ENCODE results near the gene CLCN3. TPM values are rescaled to one million over a fixed set of nuclear protein-coding genes. Genes with fewer than 3 reads are reported as not detected.

The CLCN3 gene
- total and polyA plus RNA-seq, 2 of the 13 experiments (the other 11 are each of a cell fraction or from before 2014, with no cell fraction given): 13.6 to 23.7 TPM

- TF ChIP-seq ZNF720 (CRISPR knock-in tag; IDR thresholded peaks at IDR 0.05) (no peak), U2AF1 (optimal IDR thresholded peaks at IDR 0.05; ENCODE audit: low read depth, low read length) (peak; percentile 11), HOMEZ (CRISPR knock-in tag; IDR thresholded peaks at IDR 0.05; ENCODE audit: low read depth) (no peak), PCBP1 (IDR thresholded peaks at IDR 0.05; ENCODE audit: borderline replicate concordance, low read depth, low read length) (no peak), SKI (IDR thresholded peaks at IDR 0.05; ENCODE audit: partially characterized antibody) (no peak), MAFK (conservative IDR thresholded peaks at IDR 0.05 in 1 of 2, IDR thresholded peaks at IDR 0.05 in 1 of 2; ENCODE audit: low read length in 2 of 2) (peak; percentile 86 to 87), ZNF296 (CRISPR knock-in tag; conservative IDR thresholded peaks at IDR 0.05) (no peak), ZC3H4 (CRISPR knock-in tag; IDR thresholded peaks at IDR 0.05; ENCODE audit: borderline replicate concordance) (0 out of 2 replicates have a peak, but pooled peaks have one; percentile 47), ZMYM3 (CRISPR knock-in tag; IDR thresholded peaks at IDR 0.05) (no peak), TMF1 (CRISPR knock-in tag; IDR thresholded peaks at IDR 0.05; ENCODE audit: low read depth) (0 out of 2 replicates have a peak, but pooled peaks have one; percentile 6), EP300 (IDR thresholded peaks at IDR 0.05; ENCODE audit: low read depth in 2 of 2, low read length in 2 of 2) (no peak), EP300 (CRISPR knock-in tag; IDR thresholded peaks at IDR 0.05; ENCODE audit: borderline replicate concordance) (no peak), CHD2 (IDR thresholded peaks at IDR 0.05; ENCODE audit: low read depth, low read length) (no peak), MAFF (IDR thresholded peaks at IDR 0.05; ENCODE audit: low read depth, low read length) (peak; percentile 81)
- ATAC-seq: peak; percentile 19
- WGBS (ENCODE audit: low lambda C conversion rate): under 1% methylated on average over 14 of the region's 14 CpGs
Observed at GRCh38 chr4:169620880-169621248, 486 bp downstream of the CLCN3 start.

More at GRCh38 chr4:169620880-169621248, 486 bp downstream of the CLCN3 start:
- Histone ChIP-seq H3K36me3 (replicated peaks in 1 of 2; ENCODE audit: control insufficient read depth in 1 of 2, insufficient read depth in 2 of 2, low read length in 2 of 2) (no peaks in the 10 kb centered on the region), H3K27me3 (ENCODE audit: control insufficient read depth in 1 of 2, insufficient read depth in 2 of 2, low read length in 2 of 2) (no peaks in the 10 kb centered on the region), H3K79me2 (ENCODE audit: insufficient read depth, low read length) (peaks cover 46% of the 10 kb centered on the region), H3K9ac (ENCODE audit: insufficient read depth, low read depth, low read length) (peak overlapping the region; percentile 96), H3K4me3 (replicated peaks in 1 of 3; ENCODE audit: insufficient read depth in 1 of 3, low read depth in 2 of 3, low read length in 3 of 3) (peak overlapping the region; percentile 79 to 84 (median 80)), H3K9me3 (ENCODE audit: low read length) (no peaks in the 10 kb centered on the region), H3K4me2 (ENCODE audit: low read depth, low read length) (peak overlapping the region; percentile 85), H4K20me1 (ENCODE audit: insufficient read depth, low read length) (no peaks in the 10 kb centered on the region; the same call in 1 of the 2 replicates), H3K27ac (ENCODE audit: extremely low read length, insufficient read depth, low read length) (peak overlapping the region; percentile 86), H2AFZ (ENCODE audit: low read length) (peak overlapping the region; percentile 45), H3K4me1 (ENCODE audit: insufficient read depth, low read length) (peaks cover 48% of the 10 kb centered on the region)
- DNase-seq (ENCODE audit: low spot score) (peak; percentile 16), FAIRE-seq (peak; percentile 30)
- TSS peak; percentile 90 for BruUV-seq (replicated peaks)
- in situ Hi-C loops (cut with HindIII; ENCODE audit: extremely low pct_ligation_motif_present, low pct_unique_long_range_greater_than_20kb): loop anchor here (5.0 to 25.0 kb wide), 2 partner anchors 41 to 466 kb away; partner anchors contain the start of gene AADAT
- intact Hi-C loops (cut with micrococcal nuclease; ENCODE audit: unreplicated experiment): loop anchor here (1.0 to 2.0 kb wide), 3 partner anchors 40 to 405 kb away; partner anchors contain the start of gene MFAP3L
- ChIA-PET POLR2A (interaction anchor here (0.9 to 1.7 kb wide), 4 partner anchors 9 to 39 kb away, joined by 3 to 10 read pairs (median 5); partner anchors contain the start of gene NEK1), CTCF (ENCODE audit: low intra/inter-chr PET ratio, low total read pairs) (no interaction called here)

All from HepG2 (cell line).